Measurements from ENCODE around the gene SSR3. TPM values are rescaled to one million over a fixed set of nuclear protein-coding genes. Genes with fewer than 3 reads are reported as not detected.

Gene SSR3
- total RNA-seq, 1 donor from 2014 or later: 245 TPM

DNA sequence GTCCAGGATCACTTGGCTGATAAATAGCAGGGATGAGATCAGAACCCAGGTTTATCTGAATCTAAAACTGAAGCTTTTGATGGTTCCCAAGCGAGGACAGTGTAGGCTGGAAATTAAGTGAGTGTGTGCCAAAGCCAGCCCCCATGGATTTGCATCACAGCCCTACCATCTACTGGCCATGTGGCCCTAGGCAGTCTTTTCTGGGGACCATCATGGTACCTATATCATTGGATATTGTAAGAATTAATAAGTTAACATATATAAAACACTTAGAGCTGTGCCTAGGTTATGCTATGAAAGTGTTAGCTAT is 32.8 kb upstream of the SSR3 start:
- no peak for FAIRE-seq
- no peak overlapping the region for H3K4me3 ChIP-seq (ENCODE audit: low read depth, low read length)
- DNase-seq (ENCODE audit: low read depth): no peak
- H3K36me3 ChIP-seq (ENCODE audit: control insufficient read depth, insufficient read depth, low read length): no peaks in the 10 kb centered on the region
- no peaks in the 10 kb centered on the region for H3K27me3 ChIP-seq (ENCODE audit: control insufficient read depth, insufficient read depth, low read length)
- TF ChIP-seq CTCF (IDR thresholded peaks at IDR 0.05; ENCODE audit: insufficient read depth, low read length, severe bottlenecking): no peak

- FAIRE-seq (no peak), DNase-seq (ENCODE audit: low read depth) (no peak)
- Histone ChIP-seq H3K36me3 (ENCODE audit: control insufficient read depth, insufficient read depth, low read length) (no peaks in the 10 kb centered on the region), H3K4me3 (ENCODE audit: low read depth, low read length) (no peak overlapping the region), H3K27me3 (ENCODE audit: control insufficient read depth, insufficient read depth, low read length) (no peaks in the 10 kb centered on the region)
- no peak for TF ChIP-seq CTCF (IDR thresholded peaks at IDR 0.05; ENCODE audit: insufficient read depth, low read length, severe bottlenecking)
Measured at GRCh38 chr3:156586905-156587759, 32.2 kb upstream of the SSR3 start.

DNA sequence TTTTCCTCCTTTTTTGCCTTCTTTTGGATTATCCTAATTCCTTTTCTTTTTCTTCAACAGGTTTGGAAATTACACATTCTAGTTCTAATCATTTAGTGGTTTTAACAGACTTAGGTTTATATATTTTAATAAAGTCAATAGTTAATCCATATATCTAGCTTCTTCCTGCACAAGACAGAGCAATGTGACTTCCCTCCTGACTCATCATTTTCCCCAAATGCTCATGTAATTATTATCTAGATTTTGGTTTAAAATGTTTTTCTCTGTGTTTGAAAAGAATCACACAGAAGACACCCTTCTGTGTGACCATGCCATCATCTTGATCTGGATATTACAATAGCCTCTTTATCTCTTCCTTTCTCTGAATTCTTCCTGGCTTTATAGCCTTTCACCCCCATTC is 28.6 kb upstream of the SSR3 start:
- no peak for FAIRE-seq

DNA sequence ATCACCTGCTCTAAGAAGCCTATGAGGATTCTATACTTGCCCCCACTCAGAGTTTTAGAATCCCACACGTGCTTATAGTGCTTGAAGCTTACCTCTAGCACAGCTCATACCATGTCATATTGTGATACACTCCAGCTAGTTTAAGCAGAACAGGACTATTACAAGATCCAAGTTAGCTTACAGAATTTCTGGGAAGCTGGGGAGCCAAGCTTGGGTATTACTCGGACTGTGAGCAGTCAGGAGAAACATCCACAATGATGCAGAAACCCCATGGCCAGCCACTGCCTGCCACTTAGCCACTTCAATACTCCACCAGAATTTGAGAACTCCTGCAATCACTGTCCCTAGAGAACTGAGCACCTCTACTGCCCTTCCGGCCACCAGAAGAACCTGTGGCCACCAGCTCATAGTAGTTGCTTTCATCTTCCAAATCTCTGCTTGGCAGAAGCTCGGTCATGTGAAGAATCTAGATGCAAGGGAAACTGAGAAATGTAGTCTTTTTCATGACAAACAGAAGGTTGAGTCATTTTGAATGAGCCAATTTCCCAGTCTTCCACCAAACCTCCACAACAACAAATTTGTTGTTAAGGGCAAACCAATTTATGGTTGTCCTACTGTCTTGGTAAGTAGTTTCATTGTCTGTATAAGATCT is 27.7 kb upstream of the SSR3 start:
- Histone ChIP-seq H3K36me3 (ENCODE audit: control insufficient read depth, insufficient read depth, low read length) (no peaks in the 10 kb centered on the region), H3K27me3 (ENCODE audit: control insufficient read depth, insufficient read depth, low read length) (no peaks in the 10 kb centered on the region), H3K4me3 (ENCODE audit: low read depth, low read length) (no peak overlapping the region)
- FAIRE-seq (peak; percentile 62), DNase-seq (ENCODE audit: low read depth) (peak; percentile 18)
- TF ChIP-seq CTCF (IDR thresholded peaks at IDR 0.05; ENCODE audit: insufficient read depth, low read length, severe bottlenecking): no peak

More for the DNA sequence above, 28.6 kb upstream of the SSR3 start:
- H3K4me3 ChIP-seq (ENCODE audit: low read depth, low read length): no peak overlapping the region
- DNase-seq (ENCODE audit: low read depth): no peak
- no peaks in the 10 kb centered on the region for H3K27me3 ChIP-seq (ENCODE audit: control insufficient read depth, insufficient read depth, low read length)
- no peaks in the 10 kb centered on the region for H3K36me3 ChIP-seq (ENCODE audit: control insufficient read depth, insufficient read depth, low read length)
- TF ChIP-seq CTCF (IDR thresholded peaks at IDR 0.05; ENCODE audit: insufficient read depth, low read length, severe bottlenecking): no peak

DNA sequence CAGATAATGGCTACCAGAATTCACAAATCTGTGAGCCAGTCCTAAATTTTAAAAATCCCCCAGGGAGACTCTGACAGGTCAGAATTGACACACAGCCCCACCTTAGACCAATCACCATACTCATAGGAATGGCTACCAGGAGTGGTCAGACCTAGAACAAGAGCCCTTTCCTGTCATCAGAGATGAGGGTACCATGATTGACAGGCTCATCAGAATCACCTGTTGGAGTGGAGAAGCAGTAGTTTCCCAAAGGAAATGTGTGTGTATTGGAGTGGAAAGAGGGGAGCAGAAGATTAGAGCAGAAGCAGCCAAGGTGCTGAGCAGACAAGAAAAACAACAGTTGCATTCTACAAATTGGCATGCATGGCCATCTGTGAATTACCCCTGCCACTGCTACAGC is 27.0 kb upstream of the SSR3 start:
- Histone ChIP-seq H3K4me3 (ENCODE audit: low read depth, low read length) (no peak overlapping the region), H3K36me3 (ENCODE audit: control insufficient read depth, insufficient read depth, low read length) (no peaks in the 10 kb centered on the region), H3K27me3 (ENCODE audit: control insufficient read depth, insufficient read depth, low read length) (no peaks in the 10 kb centered on the region)
- no peak for DNase-seq (ENCODE audit: low read depth)
- no peak for TF ChIP-seq CTCF (IDR thresholded peaks at IDR 0.05; ENCODE audit: insufficient read depth, low read length, severe bottlenecking)
- no peak for FAIRE-seq

All from bronchial epithelial cell (primary cell).